Peyer's patch (tissue), 4 donors: ENCODE results near the gene TBC1D17.

Experiments used
- POLR2A ChIP-seq, 2 donors: fragments of 450-650 bp; IDR thresholded peaks; one replicate each; pipeline ENCODE4 v1.5.1; 2017; ENCODE audit warnings: antibody characterized with exemption in 2 of 2, mild to moderate bottlenecking in 2 of 2, moderate library complexity in 2 of 2
- TF ChIP-seq, protein P1 (sequence below), 6 experiments: fragments of 450-650 bp in 4 of 6; fragments of 200-600 bp in 2 of 6; sonication (generic) in 1 of 6; IDR thresholded peaks; one replicate each; pipeline ENCODE4 v1.5.1; 2017 to 2019; ENCODE audit warnings: antibody characterized with exemption in 6 of 6, mild to moderate bottlenecking in 3 of 6, moderate library complexity in 1 of 6

DNA sequence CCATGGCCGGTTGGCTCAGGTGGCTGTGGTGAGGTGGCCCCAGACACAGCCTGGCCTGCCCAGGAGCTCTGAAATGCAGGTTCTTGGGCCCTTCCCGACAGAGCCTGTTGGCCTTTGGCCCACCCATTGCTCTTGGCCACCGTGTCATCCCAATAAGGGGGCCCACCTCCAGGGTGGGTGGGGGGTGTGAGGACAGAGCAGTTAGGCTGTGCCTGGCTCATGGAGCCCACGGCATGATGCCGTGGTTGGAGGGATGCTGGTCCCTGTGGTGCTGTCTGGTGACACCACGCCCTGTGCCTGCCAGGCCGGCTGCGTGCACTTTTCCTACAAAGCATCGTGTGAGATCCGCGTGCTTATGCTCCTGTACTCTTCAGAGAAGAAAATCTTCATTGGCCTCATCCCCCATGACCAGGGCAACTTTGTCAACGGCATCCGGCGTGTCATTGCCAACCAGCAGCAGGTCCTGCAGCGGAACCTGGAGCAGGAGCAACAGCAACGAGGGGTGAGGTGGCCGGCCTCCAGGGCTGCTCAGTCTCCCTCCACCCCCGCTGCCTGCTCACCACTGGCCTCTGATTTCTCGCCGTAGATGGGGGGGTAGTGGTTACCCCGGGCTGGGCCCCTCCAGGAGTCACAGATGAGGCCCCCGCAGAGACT lies 17.7 kb upstream of the TBC1D17 start:
- TF ChIP-seq, protein P1, sequence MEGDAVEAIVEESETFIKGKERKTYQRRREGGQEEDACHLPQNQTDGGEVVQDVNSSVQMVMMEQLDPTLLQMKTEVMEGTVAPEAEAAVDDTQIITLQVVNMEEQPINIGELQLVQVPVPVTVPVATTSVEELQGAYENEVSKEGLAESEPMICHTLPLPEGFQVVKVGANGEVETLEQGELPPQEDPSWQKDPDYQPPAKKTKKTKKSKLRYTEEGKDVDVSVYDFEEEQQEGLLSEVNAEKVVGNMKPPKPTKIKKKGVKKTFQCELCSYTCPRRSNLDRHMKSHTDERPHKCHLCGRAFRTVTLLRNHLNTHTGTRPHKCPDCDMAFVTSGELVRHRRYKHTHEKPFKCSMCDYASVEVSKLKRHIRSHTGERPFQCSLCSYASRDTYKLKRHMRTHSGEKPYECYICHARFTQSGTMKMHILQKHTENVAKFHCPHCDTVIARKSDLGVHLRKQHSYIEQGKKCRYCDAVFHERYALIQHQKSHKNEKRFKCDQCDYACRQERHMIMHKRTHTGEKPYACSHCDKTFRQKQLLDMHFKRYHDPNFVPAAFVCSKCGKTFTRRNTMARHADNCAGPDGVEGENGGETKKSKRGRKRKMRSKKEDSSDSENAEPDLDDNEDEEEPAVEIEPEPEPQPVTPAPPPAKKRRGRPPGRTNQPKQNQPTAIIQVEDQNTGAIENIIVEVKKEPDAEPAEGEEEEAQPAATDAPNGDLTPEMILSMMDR (IDR thresholded peaks at IDR 0.05) = no peak
- no peak for TF ChIP-seq POLR2A (IDR thresholded peaks at IDR 0.05)
